Heart right ventricle (tissue), 16 donors: ENCODE data around the gene SPACA4. TPM values are rescaled to one million over a fixed set of nuclear protein-coding genes. Genes with fewer than 3 reads are reported as not detected.

Source experiments
- ATAC-seq, 8 donors: fragments of 200-7000 bp; cut with Tn5 transposase; one replicate each; pipeline ENCODE4 v1.9.1; 2020; ENCODE audit warnings: mild to moderate bottlenecking in 8 of 8, moderate library complexity in 8 of 8, moderate number of reproducible peaks in 1 of 8
- DNase-seq, 2 donors: peaks; one replicate each; pipeline ENCODE4 v3.0.0-alpha.2; 2020
- H3K27ac ChIP-seq, 10 donors: fragments of 200-600 bp; sonication (generic) in 2 of 10; one replicate each; pipeline versions ENCODE4 v1.5.0 to v1.8.0; 2020 to 2022; ENCODE audit warnings: mild to moderate bottlenecking in 3 of 10
- H3K27me3 ChIP-seq, 7 donors: fragments of 200-600 bp; one replicate each; pipeline ENCODE4 v1.8.0; 2021 to 2022; ENCODE audit warnings: mild to moderate bottlenecking in 2 of 7
- H3K36me3 ChIP-seq, 9 donors: fragments of 200-600 bp; sonication (generic) in 1 of 9; one replicate each; pipeline versions ENCODE4 v1.5.0 to v1.8.0; 2020 to 2022; ENCODE audit warnings: mild to moderate bottlenecking in 2 of 9
- H3K4me1 ChIP-seq, 9 donors: fragments of 200-600 bp; sonication (generic) in 1 of 9; one replicate each; pipeline versions ENCODE4 v1.5.0 to v1.8.0; 2020 to 2022; ENCODE audit warnings: mild to moderate bottlenecking in 4 of 9
- H3K4me3 ChIP-seq, 10 donors: fragments of 200-600 bp; sonication (generic) in 2 of 10; one replicate each; pipeline versions ENCODE4 v1.5.0 to v1.8.0; 2020 to 2022; ENCODE audit warnings: mild to moderate bottlenecking in 7 of 10, moderate library complexity in 2 of 10
- H3K9me3 ChIP-seq, 11 donors: fragments of 200-600 bp in 10 of 11; sonication (generic) in 2 of 11; one replicate each; pipeline versions ENCODE4 v1.5.0 to v1.8.0; 2013 to 2022; ENCODE audit warnings: mild to moderate bottlenecking in 2 of 11, control low read depth in 1 of 11, moderate library complexity in 1 of 11
- WGBS, 2 donors: extraction: QIAGEN DNeasy Blood & Tissue Kit; methylation state at CpG; one replicate each; pipeline ENCODE4 v1.1.7; 2013; ENCODE audit warnings: inconsistent platforms in 1 of 2; 5-methylcytosine and 5-hydroxymethylcytosine counted together
- intact Hi-C, 10 donors: fragments of 100-400 bp; cut with DNase I; formaldehyde crosslinking; loops; one replicate each; pipeline versions ENCODE4 v1.11.1 to v1.14.2; 2022
- polyA plus RNA-seq, 2 donors: library from polyadenylated mRNA; stranded (reverse); fragments of 200-250 nt; gene quantifications; one replicate each; pipeline ENCODE4 v1.2.3, GENCODE V29; 2013
- total RNA-seq, 10 donors: library from RNA; stranded (reverse); fragmentation: NEBNext Ultra II Directional in 3 of 10; extraction: Animal tissue kit (Norgen Biotek cat#: 25700) in 3 of 10; gene quantifications; one replicate each; pipeline versions ENCODE4 v1.2.1 to v1.2.4, GENCODE V29; 2021 to 2023
- TF ChIP-seq, protein P1 (sequence below), 9 donors: fragments of 200-600 bp; sonication (generic) in 2 of 9; IDR thresholded peaks; one replicate each; pipeline versions ENCODE4 v1.5.0 to v1.8.0; 2021 to 2022; ENCODE audit warnings: antibody characterized with exemption in 9 of 9, mild to moderate bottlenecking in 5 of 9, moderate library complexity in 1 of 9
- donor health status: Arrhythmogenic right ventricular cardiomyopathy.
- donor health status: ischemic (EF 13 %, LVEDD 7.1; RV severe dilation, severe dysfunction).
- donor health status: healthy with polysubstance abuse.
- donor health status: DM: no; HTN: yes; CAD: no.
- donor health status: DM: no; HTN: no; CAD: no.
- donor health status: ischemic (EF 25% LVEDD 6.9; RV normal size, moderate dysfunction).
- donor health status: ischemic (EF 25% LVEDD 5.7; RV mildly dilated, moderate dysfunction).
- donor health status: healthy.
- donor health status: DM: yes; HTN: yes; CAD: no.
- donor health status: Ischemic cardiomyopathy.
- donor health status: ischemic (EF 35%, LVEDD 5.7; RV mildly dilated, moderate dysfunction).
- donor health status: nonischemic (EF 11% LVEDD 7.7; RV severe dilation, severe dysfunction).
- donor health status: DM: yes; HTN: yes; CAD: no.
- donor health status: PGD.
- donor health status: ischemic (EF 29% LVEDD 5.4; RV normal size, mild dysfunction).
- donor health status: nonischemic (EF 23%, LVEDD 6.1; RV moderate dilation, normal function).

The SPACA4 gene
- total and polyA plus RNA-seq, 12 donors, result not detected

DNA sequence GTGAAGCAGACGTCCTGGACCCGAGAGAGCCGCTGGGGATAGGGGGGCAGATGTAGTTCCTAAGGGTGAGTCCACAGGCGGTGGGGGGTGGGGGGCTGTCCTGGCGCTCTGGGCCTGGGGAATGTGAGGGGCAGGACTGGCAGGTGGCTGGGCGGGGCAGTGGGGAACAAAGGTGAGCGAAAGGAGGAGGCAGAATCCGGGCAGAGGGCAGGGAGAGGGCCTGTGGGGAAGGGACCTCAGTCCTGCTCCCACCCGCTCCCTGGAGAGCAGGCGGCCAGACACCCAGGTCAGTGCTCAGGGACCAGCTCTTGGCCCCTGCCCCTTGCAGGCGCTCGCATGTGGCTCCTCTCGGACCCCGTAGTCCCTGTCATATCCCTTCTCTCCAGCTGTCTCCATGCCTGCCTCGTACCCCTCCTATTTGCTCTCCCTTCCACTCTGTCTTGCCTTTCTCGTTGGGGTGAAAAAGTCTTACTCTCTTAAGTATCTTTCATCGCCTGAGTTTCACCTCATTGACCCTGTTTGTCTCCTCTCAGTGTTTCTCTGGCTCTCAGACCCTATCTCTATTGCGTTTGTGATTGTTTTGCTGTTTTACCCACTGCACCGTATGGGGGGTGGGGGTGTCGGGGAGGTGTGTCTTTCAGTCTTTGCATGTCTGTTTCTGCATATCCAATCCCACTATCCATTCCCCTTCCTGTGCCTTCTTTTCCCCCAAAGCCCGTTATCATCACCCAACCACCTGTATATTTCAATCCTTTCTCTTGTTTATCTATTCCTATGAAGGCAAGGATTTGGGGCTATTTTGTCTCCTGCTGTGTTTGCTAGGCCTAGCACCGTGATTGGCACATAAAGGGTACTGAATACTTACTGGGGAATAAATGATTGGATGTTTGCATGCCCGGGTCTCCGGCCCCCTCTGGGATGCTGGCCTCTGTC is 18.5 kb downstream of the SPACA4 start:
- H3K4me1 ChIP-seq, result peaks cover 6 to 43% (median 18%) of the 10 kb centered on the region in 9 donors
- DNase-seq, result no peak
- WGBS, 2 donors, result 51 to 55% methylated on average over 23 to 24 of the region's 24 CpGs

DNA sequence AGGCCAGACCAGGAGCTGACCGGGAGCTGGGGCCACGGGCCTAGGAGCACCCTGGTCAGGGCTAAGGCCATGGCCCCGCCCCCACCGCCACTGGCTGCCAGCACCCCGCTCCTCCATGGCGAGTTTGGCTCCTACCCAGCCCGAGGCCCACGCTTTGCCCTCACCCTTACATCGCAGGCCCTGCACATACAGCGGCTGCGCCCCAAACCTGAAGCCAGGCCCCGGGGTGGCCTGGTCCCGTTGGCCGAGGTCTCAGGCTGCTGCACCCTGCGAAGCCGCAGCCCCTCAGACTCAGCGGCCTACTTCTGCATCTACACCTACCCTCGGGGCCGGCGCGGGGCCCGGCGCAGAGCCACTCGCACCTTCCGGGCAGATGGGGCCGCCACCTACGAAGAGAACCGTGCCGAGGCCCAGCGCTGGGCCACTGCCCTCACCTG is 19.4 kb downstream of the SPACA4 start:
- H3K4me1 ChIP-seq, result peaks cover 6 to 45% (median 26%) of the 10 kb centered on the region in 9 donors
- DNase-seq (no peak), ATAC-seq (no peak)
- 92 to 94% methylated on average over 30 of the region's 30 CpGs for WGBS, 2 donors
- H3K9me3 ChIP-seq, result no peaks in the 10 kb centered on the region
- H3K27ac ChIP-seq, result no peak overlapping the region
- intact Hi-C loops, result no loop called here
- TF ChIP-seq, protein P1, sequence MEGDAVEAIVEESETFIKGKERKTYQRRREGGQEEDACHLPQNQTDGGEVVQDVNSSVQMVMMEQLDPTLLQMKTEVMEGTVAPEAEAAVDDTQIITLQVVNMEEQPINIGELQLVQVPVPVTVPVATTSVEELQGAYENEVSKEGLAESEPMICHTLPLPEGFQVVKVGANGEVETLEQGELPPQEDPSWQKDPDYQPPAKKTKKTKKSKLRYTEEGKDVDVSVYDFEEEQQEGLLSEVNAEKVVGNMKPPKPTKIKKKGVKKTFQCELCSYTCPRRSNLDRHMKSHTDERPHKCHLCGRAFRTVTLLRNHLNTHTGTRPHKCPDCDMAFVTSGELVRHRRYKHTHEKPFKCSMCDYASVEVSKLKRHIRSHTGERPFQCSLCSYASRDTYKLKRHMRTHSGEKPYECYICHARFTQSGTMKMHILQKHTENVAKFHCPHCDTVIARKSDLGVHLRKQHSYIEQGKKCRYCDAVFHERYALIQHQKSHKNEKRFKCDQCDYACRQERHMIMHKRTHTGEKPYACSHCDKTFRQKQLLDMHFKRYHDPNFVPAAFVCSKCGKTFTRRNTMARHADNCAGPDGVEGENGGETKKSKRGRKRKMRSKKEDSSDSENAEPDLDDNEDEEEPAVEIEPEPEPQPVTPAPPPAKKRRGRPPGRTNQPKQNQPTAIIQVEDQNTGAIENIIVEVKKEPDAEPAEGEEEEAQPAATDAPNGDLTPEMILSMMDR (IDR thresholded peaks at IDR 0.05), result no peak
- H3K4me3 ChIP-seq, result no peak overlapping the region
- peaks cover 0 to 52% (median 3%) of the 10 kb centered on the region in 9 donors for H3K36me3 ChIP-seq
- no peaks in the 10 kb centered on the region for H3K27me3 ChIP-seq

More for the DNA sequence above, 18.5 kb downstream of the SPACA4 start:
- Histone ChIP-seq H3K9me3 (no peaks in the 10 kb centered on the region), H3K27me3 (no peaks in the 10 kb centered on the region), H3K36me3 (peaks cover 0 to 47% (median 3%) of the 10 kb centered on the region in 9 donors), H3K27ac (peak overlapping the region in 5 of 10 donors; percentile 43 to 77 (median 68)), H3K4me3 (peak overlapping the region in 9 of 10 donors; percentile 36 to 58 (median 49))
- intact Hi-C loops, result no loop called here
- TF ChIP-seq, protein P1 (IDR thresholded peaks at IDR 0.05), result no peak
- peak in 1 of 8 donors; percentile 4 for ATAC-seq

DNA sequence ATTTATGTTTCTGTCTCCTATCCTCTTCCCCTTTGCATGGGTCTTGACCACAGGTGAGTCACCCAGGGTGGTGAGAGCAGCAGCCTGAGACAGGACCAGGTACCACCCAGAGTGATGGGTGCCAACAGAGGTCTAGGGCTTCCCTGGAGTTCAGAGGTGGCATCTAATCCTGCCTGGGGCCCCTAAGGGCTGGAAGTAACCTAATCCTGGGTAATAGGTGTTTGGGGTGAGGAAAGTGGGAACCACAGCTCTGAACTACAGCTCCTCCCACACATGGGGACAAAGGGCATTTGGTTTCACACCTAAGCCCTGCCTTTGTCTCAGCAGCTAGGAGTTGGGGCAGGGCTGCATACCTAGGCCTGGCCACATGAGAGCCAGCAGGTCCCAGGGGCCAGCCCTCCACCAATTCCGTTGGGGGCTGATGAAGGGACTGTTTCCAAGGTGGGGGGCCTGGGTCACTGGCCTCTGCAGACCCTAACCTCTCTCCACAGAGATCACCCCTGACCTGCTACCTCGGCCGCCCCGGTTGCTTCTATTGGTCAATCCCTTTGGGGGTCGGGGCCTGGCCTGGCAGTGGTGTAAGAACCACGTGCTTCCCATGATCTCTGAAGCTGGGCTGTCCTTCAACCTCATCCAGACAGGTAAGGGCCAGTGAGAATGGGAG is 20.8 kb downstream of the SPACA4 start:
- no peak overlapping the region for H3K27ac ChIP-seq
- H3K4me1 ChIP-seq, result peaks cover 6 to 56% (median 40%) of the 10 kb centered on the region in 9 donors

DNA sequence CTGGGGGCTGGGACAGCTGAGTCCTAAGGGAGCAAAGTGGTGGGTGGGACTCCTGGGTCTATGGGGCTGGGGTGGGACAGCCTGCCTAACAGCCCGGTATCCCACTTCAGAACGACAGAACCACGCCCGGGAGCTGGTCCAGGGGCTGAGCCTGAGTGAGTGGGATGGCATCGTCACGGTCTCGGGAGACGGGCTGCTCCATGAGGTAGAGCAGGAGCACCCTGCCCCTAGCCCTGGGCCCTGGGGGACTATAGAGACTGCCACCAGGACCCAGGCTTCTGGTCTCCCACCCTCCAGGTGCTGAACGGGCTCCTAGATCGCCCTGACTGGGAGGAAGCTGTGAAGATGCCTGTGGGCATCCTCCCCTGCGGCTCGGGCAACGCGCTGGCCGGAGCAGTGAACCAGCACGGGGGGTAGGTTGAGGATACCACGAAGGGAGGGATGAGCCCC is 21.3 kb downstream of the SPACA4 start:
- ATAC-seq, result no peak
- H3K27me3 ChIP-seq, result no peaks in the 10 kb centered on the region
- intact Hi-C loops, result no loop called here
- TF ChIP-seq, protein P1 (IDR thresholded peaks at IDR 0.05), result no peak
- no peaks in the 10 kb centered on the region for H3K9me3 ChIP-seq
- DNase-seq, result no peak
- peaks cover 0 to 64% (median 3%) of the 10 kb centered on the region in 9 donors for H3K36me3 ChIP-seq
- no peak overlapping the region for H3K27ac ChIP-seq
- peaks cover 6 to 60% (median 43%) of the 10 kb centered on the region in 9 donors for H3K4me1 ChIP-seq
- H3K4me3 ChIP-seq, result no peak overlapping the region
- WGBS, 2 donors, result 86 to 91% methylated on average over 17 of the region's 17 CpGs

More for the DNA sequence above, 20.8 kb downstream of the SPACA4 start:
- TF ChIP-seq, protein P1 (IDR thresholded peaks at IDR 0.05), result no peak
- Histone ChIP-seq H3K36me3 (peaks cover 0 to 59% (median 3%) of the 10 kb centered on the region in 9 donors), H3K9me3 (no peaks in the 10 kb centered on the region), H3K27me3 (no peaks in the 10 kb centered on the region), H3K4me3 (no peak overlapping the region)
- DNase-seq (no peak), ATAC-seq (no peak)
- intact Hi-C loops, result no loop called here
- WGBS, 2 donors, result 73 to 81% methylated on average over 6 of the region's 6 CpGs
